OCI-LY3 (cell line): ENCODE data around the gene GPR171.
A peak's percentile ranks its signal among the peaks of the same experiment; 100 is the strongest.
"Not testable (repeated sequence)": the region's sequence is repeated elsewhere in the genome, so short reads cannot be mapped to it uniquely, and the experiment has no call there.

ENCODE experiments used
- H2AFZ ChIP-seq: fragments of 200-600, 300-600 bp; shearing (Covaris generic); 2 replicates; pipeline ENCODE4 v1.6.0; 2014; ENCODE audit warnings: antibody characterized with exemption, low read depth, low read length
- H3K27ac ChIP-seq: fragments of 200-600, 300-600 bp; sonication (generic); 2 replicates; pipeline ENCODE4 v1.5.1; 2014; ENCODE audit warnings: mild to moderate bottlenecking, low read length, moderate library complexity, mixed read lengths
- H3K27me3 ChIP-seq: fragments of 200-600, 300-600 bp; sonication (generic); 2 replicates; pipeline ENCODE4 v1.6.1; 2014; ENCODE audit warnings: low read depth, low read length, mixed read lengths
- H3K36me3 ChIP-seq: fragments of 200-600, 300-600 bp; sonication (generic); replicated peaks from 2 replicates; pipeline ENCODE3; 2014; ENCODE audit warnings: low read depth, low read length, mixed read lengths
- H3K4me1 ChIP-seq: fragments of 300-600, 200-600 bp; sonication (generic); 2 replicates; pipeline ENCODE4 v1.6.1; 2014; ENCODE audit warnings: low read length, mixed read lengths
- H3K4me2 ChIP-seq: fragments of 200-600, 300-600 bp; sonication (generic); 2 replicates; pipeline ENCODE4 v1.6.1; 2014; ENCODE audit warnings: low read length, mixed read lengths
- H3K4me3 ChIP-seq: fragments of 300-600, 200-600 bp; sonication (generic); 2 replicates; pipeline ENCODE4 v1.5.1; 2014; ENCODE audit warnings: antibody characterized with exemption, mild to moderate bottlenecking, low read length, moderate library complexity
- H3K79me2 ChIP-seq: fragments of 300-600, 200-600 bp; shearing (Covaris generic); 2 replicates; pipeline ENCODE4 v1.6.1; 2014; ENCODE audit warnings: mild to moderate bottlenecking, low read length, mixed read lengths
- H3K9ac ChIP-seq: fragments of 300-600, 200-600 bp; shearing (Covaris generic); 2 replicates; pipeline ENCODE4 v1.6.0; 2014; ENCODE audit warnings: mild to moderate bottlenecking, low read length, moderate library complexity
- H3K9me3 ChIP-seq: fragments of 200-600, 300-600 bp; shearing (Covaris generic); 2 replicates; pipeline ENCODE4 v1.6.1; 2014; ENCODE audit warnings: low read length, mixed read lengths; ENCODE audit not compliant: insufficient read depth
- H4K20me1 ChIP-seq: fragments of 200-600, 300-600 bp; sonication (generic); 2 replicates; pipeline ENCODE4 v1.6.1; 2016; ENCODE audit warnings: low read length, mixed read lengths; ENCODE audit not compliant: insufficient read depth
- CTCF ChIP-seq: fragments of 200-600, 300-600 bp; sonication (generic); IDR thresholded peaks from 2 replicates; pipeline ENCODE4 v1.5.1; 2014; ENCODE audit warnings: antibody characterized with exemption, low read length, low read depth
- EZH2phosphoT487 ChIP-seq: fragments of 200-600 bp; shearing (Covaris generic); IDR thresholded peaks from 2 replicates; pipeline ENCODE4 v1.6.1; 2018; ENCODE audit warnings: antibody characterized with exemption, mixed run types, low read depth

Gene GPR171

GRCh38 chr3:151236316-151236715, 33.3 kb upstream of the GPR171 start:
- peaks cover 11% of the 10 kb centered on the region for H3K4me1 ChIP-seq
- no peak for TF ChIP-seq EZH2phosphoT487
- TF ChIP-seq CTCF, result no peak
- no peak overlapping the region for H3K4me3 ChIP-seq
- no peak overlapping the region for H3K9ac ChIP-seq
- H3K36me3 ChIP-seq, result peaks cover 2% of the 10 kb centered on the region
- no peak overlapping the region for H3K4me2 ChIP-seq
- no peaks in the 10 kb centered on the region for H4K20me1 ChIP-seq
- no peaks in the 10 kb centered on the region for H3K9me3 ChIP-seq
- H3K27ac ChIP-seq, result no peak overlapping the region
- H2AFZ ChIP-seq, result no peak overlapping the region
- H3K27me3 ChIP-seq, result no peaks in the 10 kb centered on the region
- H3K79me2 ChIP-seq, result no peaks in the 10 kb centered on the region

GRCh38 chr3:151234825-151235224, 31.8 kb upstream of the GPR171 start:
- TF ChIP-seq EZH2phosphoT487 (no peak), CTCF (no peak)
- no peaks in the 10 kb centered on the region for H4K20me1 ChIP-seq
- no peak overlapping the region for H3K4me3 ChIP-seq
- no peak overlapping the region for H3K9ac ChIP-seq
- H3K79me2 ChIP-seq, result peaks cover 5% of the 10 kb centered on the region; the same call in 1 of the 2 replicates
- H3K4me1 ChIP-seq, result peaks cover 26% of the 10 kb centered on the region
- no peak overlapping the region for H2AFZ ChIP-seq
- no peaks in the 10 kb centered on the region for H3K9me3 ChIP-seq
- no peak overlapping the region for H3K4me2 ChIP-seq
- H3K27me3 ChIP-seq, result no peaks in the 10 kb centered on the region
- H3K27ac ChIP-seq, result no peak overlapping the region
- peaks cover 2% of the 10 kb centered on the region for H3K36me3 ChIP-seq

- Histone ChIP-seq H3K36me3 (peaks cover 5% of the 10 kb centered on the region), H3K27ac (no peak overlapping the region), H2AFZ (no peak overlapping the region), H3K9me3 (no peaks in the 10 kb centered on the region), H3K79me2 (peaks cover 8% of the 10 kb centered on the region; the same call in 1 of the 2 replicates), H3K4me2 (no peak overlapping the region), H3K4me3 (no peak overlapping the region), H3K9ac (no peak overlapping the region), H3K27me3 (no peaks in the 10 kb centered on the region), H4K20me1 (no peaks in the 10 kb centered on the region), H3K4me1 (peaks cover 43% of the 10 kb centered on the region)
- TF ChIP-seq CTCF, result no peak
- TF ChIP-seq EZH2phosphoT487, result no peak
These were observed 30.0 kb upstream of the GPR171 start for GRCh38 chr3:151232991-151233390.

GRCh38 chr3:151232403-151232802, 29.4 kb upstream of the GPR171 start:
- not testable (repeated sequence) for H4K20me1 ChIP-seq, H2AFZ ChIP-seq, H3K9ac ChIP-seq, H3K27ac ChIP-seq, H3K79me2 ChIP-seq, H3K27me3 ChIP-seq, H3K4me3 ChIP-seq, H3K4me2 ChIP-seq, H3K9me3 ChIP-seq, H3K36me3 ChIP-seq
- peaks cover 48% of the 10 kb centered on the region for H3K4me1 ChIP-seq

GRCh38 chr3:151230646-151231045, 27.6 kb upstream of the GPR171 start:
- H3K9ac ChIP-seq, result peak overlapping the region; percentile 43
- peaks cover 5% of the 10 kb centered on the region for H3K36me3 ChIP-seq
- peak overlapping the region; percentile 84 for H3K4me2 ChIP-seq
- H2AFZ ChIP-seq, result no peak overlapping the region
- H4K20me1 ChIP-seq, result no peaks in the 10 kb centered on the region
- H3K27ac ChIP-seq, result peak overlapping the region; percentile 51
- peak overlapping the region; percentile 49 for H3K4me3 ChIP-seq
- H3K4me1 ChIP-seq, result peaks cover 52% of the 10 kb centered on the region
- H3K27me3 ChIP-seq, result no peaks in the 10 kb centered on the region
- TF ChIP-seq CTCF (no peak), EZH2phosphoT487 (no peak)
- H3K9me3 ChIP-seq, result no peaks in the 10 kb centered on the region
- H3K79me2 ChIP-seq, result peaks cover 8% of the 10 kb centered on the region; the same call in 1 of the 2 replicates
